Measurements from ENCODE around the gene GREB1.

DNA sequence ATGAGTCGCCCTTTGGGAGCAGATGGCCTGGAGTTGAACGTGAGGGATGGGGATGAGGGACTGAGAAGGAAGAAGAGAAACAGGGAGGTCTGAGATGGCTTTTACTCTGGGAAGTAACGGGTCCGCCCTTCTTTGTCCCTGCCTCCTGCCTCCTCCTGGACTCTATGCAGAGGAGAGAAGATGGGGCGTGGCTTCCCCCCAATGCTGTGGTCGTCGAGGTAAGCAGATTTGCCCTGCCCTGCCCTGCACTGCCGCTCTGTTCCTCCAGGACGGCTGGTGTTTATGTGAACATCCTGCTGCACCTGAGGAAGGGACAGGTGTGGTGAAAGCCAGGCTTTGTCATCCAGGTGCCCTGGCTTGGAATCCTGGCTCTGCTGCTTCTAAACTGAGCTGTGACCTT is 149.6 kb downstream of the GREB1 start:
- TF ChIP-seq, protein P1, sequence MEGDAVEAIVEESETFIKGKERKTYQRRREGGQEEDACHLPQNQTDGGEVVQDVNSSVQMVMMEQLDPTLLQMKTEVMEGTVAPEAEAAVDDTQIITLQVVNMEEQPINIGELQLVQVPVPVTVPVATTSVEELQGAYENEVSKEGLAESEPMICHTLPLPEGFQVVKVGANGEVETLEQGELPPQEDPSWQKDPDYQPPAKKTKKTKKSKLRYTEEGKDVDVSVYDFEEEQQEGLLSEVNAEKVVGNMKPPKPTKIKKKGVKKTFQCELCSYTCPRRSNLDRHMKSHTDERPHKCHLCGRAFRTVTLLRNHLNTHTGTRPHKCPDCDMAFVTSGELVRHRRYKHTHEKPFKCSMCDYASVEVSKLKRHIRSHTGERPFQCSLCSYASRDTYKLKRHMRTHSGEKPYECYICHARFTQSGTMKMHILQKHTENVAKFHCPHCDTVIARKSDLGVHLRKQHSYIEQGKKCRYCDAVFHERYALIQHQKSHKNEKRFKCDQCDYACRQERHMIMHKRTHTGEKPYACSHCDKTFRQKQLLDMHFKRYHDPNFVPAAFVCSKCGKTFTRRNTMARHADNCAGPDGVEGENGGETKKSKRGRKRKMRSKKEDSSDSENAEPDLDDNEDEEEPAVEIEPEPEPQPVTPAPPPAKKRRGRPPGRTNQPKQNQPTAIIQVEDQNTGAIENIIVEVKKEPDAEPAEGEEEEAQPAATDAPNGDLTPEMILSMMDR (conservative IDR thresholded peaks at IDR 0.05; ENCODE audit: low read depth, low read length): no peak
- TF ChIP-seq RCOR1 (IDR thresholded peaks at IDR 0.05; ENCODE audit: insufficient replicate concordance, low read length) (no peak), USF2 (IDR thresholded peaks at IDR 0.05; ENCODE audit: low read depth, low read length) (no peak), RAD21 (IDR thresholded peaks at IDR 0.05; ENCODE audit: low read length) (no peak)

Data from IMR-90 (cell line).